NCI-H526 treated with DMSO at 0.1 percent for 48 hours (cell line): ENCODE results near the gene PARM1.

Source experiments
- DNase-seq: peaks from one replicate; lab custom pipeline; 2025; lab: John Stamatoyannopoulos, UW

PARM1 gene

DNA sequence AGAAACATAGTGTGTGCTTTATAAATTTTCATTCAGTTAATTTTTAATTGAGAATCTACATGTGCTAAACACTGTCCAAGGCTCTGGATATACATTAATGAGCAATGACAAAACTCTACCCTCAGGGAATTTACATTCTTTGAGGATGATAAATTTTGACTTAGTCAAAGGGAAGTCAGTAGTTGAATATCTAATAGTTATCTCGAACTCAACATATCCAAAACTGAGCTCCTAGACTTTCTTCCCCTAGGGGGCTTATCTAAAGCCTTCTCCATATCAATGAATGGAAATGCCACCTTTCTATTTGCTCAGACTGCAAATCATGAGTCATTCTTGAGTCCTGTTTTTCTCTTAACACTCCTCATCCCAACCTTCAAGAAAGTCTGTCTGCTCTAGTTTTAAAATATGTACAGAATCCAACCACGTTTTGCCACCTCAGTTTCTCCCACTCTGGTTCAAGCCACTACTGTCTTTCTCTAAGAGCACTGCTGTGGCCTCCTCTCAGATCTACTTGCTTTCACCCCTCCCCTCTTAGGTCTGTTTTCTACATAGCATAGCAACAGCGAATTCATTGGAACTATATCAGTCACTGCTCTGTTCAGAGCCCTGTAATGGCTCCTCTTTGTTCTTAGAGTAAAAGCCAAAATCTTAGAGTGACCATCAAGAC is 9.5 kb downstream of the PARM1 start:
- DNase-seq: no peak

DNA sequence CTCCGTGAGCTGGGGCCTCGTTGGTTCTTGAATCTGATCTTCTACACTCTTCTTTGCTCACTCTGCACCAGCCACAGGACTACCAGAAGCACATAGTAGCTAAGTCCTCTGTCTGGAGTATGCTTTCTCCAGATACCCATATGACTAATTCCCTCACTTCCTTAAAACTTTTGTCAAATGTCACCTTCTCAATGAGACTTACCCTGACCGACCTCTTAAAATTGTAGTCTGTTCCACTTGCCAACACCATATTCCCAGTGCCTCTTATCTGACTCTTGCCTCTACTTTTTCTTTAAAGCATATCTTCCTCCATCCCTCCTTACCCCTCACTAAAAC is 10.0 kb downstream of the PARM1 start:
- DNase-seq: no peak

DNA sequence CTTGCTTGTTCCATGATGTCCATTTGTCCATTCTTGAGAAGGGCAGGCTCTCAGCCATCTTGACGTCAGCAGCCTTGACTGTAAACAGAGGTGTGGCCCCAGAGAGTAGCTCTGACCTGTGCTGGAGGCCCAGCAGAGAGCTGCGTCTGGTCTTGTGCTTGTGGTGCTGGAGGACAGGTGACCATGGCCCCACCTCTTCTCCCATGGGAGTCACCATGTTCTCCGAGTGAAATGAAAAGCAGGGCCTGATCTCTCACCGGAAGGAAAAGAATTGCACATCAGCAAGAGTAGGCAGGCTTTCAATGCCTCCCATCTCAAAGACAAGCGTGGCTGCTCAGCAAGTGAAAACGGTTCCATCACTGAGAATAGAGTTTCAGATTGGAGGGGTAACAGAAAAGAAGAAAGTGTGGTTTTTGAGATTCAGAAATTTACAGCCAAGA is 11.5 kb downstream of the PARM1 start:
- DNase-seq: no peak

DNA sequence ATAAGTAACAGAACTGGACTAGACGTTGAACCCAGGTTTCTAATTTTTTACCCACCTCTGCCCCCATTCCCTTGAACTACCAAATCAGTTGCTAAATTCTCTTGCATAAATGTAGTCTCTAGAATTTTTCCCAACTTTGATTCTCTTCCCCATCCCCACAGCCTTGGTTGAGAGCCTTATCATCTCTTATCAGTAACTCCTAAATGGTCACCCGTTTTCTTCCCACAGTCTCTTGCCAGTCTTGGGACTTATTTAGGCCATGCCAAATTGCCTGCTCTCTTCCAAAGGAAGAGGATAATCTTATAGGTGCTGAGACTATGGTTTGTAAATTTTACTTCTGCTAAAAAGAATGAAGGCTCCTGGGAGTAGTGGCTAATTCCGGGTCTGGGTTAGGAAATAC is 13.3 kb downstream of the PARM1 start:
- DNase-seq: no peak

DNA sequence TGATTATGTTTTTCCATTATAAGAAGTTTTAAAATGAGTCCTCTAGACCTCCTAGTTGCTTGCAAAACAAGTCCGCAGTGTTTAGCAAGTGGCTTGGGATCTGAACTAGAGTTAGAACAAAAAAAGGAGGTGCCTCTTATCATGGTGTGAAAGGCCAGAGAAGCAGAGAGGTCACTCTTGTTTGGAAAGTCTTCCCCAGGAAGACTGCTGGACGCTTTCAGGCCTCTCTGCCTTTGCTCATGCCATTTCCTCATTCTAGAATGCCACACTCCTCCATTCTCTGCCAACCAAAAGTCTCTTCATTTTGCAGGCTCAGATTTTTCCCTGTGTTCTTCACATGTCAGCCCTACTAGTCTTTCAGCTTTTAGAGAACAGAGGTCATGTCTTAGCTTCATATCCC is 14.9 kb downstream of the PARM1 start:
- no peak for DNase-seq

DNA sequence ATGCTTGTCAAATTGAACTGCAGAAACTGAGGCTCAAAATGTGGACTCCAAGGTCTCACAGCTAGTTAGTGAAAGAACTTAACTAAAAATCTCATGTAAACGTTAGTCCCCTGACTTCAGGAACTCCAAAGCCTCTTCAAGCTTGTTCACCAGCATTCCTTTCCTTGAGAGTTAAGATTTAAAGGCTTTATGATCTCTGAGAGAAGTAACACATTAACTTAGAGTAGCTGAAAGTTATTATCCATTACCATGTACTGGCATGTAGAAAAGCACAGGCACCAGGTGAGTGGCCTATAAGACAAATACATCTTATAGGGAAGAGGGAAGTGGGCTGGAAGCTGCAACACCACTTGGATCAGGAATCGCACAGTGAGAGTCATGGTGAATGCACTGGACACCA is 15.3 kb downstream of the PARM1 start:
- no peak for DNase-seq

- no peak for DNase-seq
Observed at GRCh38 chr4:74950200-74950599, 17.3 kb downstream of the PARM1 start.

DNA sequence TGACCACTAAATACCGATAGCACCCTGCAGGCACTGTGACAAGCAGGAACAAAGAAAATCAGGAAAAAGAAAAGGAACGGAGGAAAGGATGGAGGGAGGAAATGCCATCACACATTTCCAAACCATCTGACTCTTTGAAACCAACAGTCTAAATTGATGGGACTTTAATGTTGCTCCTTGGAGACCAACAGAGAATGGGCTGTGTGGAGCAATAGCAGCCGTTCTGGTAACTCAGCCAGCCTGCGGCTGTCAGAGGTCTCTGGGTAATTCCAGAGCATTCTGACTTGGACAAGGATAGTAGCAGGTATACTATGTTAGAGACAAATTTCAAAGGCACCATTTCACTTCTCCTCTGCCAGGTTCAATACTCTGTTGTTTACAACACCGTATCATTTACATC is 18.0 kb downstream of the PARM1 start:
- no peak for DNase-seq

DNA sequence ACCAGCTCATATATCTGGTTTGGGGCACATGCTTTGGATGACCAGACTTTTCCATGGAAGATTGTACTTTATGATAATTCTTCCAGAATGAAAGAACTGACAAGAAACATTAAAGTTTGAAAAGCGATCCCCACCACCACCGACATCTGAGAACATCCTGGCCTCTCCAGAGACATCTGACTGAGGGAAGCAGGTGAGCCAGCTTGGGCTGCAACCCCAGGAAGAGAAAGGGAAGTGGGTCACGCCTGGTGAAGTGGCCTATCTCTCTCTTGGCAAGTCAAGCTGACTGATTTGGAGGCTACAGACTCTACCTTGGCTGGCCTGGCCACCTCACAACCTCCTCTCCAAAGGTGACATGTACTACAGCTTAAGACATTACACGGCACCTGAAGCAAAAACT is 20.7 kb downstream of the PARM1 start:
- DNase-seq: no peak

DNA sequence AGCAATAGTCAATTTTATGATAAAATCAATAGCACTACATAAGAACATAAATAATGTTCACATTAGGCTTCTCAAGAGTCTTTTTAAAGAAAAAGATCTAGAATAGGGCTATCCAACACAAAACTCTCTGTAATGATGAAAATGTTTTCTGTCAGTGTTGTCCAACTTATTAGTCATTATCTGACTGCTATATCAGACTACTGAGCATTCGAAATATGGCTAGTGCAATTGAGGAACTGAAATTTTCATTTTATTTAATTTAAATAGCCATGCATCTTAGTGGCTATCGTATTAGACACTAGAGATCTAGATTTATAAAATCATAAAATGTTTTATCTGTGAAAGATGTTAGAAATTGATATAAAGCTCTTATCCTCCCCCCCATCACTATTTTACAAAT is 26.0 kb downstream of the PARM1 start:
- DNase-seq: no peak

GRCh38 chr4:74961230-74961629 is 28.3 kb downstream of the PARM1 start:
- no peak for DNase-seq

GRCh38 chr4:74962584-74962983 is 29.7 kb downstream of the PARM1 start:
- no peak for DNase-seq

- DNase-seq: no peak
Observed at GRCh38 chr4:74964311-74964710, 31.4 kb downstream of the PARM1 start.

- no peak for DNase-seq
Observed at GRCh38 chr4:74967324-74967723, 34.4 kb downstream of the PARM1 start.

DNA sequence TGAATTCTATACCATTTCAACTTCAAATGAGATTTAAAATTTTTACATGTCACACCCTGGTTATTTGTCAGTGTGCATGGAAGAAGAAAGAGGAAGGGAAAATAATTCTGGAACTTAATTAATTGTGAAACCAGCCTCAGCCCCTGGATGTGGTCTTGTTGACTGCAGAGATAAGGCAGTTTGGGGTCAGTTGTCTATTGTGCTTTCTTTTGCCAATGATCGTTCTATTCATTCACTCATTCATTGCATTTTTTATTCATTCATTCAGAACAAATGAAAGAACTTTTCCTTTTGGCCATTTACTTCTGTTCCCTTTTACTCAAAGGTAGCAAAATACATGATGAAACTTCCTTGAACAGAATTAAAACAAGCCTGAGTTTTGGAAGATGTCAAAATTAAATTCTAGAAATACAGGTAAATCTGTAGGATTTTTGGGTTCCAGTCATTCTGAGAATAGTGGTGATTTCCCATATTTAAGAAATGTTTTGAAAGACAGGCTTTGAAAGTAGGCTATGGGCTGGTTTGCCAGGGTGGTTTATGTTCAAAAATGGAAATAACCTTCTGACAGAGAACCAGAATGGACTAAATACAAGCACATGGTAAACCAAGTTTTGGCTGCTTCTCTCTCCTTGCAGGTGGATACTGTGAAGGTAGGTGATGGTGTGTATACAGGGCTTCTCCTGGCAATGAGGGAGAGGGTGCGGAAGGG is 35.7 kb downstream of the PARM1 start:
- DNase-seq: no peak

DNA sequence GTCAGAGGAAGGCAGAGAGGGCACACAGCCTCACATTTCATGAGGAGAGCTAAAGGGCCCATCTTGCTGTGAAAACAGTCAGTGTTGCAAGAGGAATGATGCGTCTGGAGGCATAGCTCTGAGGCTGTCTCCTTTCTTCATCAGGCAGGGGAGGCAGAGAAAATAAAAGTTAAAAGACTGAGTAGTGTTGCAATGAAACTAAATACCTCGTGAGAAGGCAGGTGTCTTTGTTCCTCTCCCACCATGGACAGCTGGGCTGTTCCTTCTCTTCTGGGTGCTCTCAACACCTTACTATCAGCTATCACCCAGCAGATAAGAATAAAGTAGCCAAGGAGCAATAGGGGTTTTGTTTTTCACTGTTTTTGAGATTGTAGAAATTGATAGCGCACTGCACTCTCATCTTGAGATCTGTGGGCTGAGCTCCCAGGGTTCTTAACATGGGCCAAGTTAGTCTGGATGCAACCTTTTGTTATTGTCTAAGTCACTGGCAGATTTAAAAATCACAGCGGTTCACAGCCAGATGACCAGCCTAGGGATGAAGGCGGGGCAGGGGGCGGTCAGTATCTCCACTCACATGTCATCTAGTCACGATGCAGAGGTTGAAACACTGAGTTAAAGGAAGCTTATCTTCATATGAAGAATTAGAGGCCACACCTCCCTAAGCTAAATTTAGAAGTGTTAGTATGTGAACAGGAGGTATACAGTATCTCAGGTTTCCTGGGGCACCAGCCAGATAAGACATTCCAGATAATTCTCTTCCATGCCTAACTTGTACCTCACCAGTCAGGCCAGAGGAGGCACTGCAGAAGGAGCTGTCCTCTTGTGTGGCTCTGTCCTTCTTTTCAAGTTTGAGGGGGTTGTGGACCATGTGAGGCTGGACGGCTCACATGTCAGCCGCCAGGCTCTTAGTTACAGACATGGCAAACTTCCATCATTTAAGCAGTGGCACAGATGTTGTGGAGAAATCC is 36.9 kb downstream of the PARM1 start:
- no peak for DNase-seq

- no peak for DNase-seq
Observed at GRCh38 chr4:74970577-74970976, 37.7 kb downstream of the PARM1 start.

DNA sequence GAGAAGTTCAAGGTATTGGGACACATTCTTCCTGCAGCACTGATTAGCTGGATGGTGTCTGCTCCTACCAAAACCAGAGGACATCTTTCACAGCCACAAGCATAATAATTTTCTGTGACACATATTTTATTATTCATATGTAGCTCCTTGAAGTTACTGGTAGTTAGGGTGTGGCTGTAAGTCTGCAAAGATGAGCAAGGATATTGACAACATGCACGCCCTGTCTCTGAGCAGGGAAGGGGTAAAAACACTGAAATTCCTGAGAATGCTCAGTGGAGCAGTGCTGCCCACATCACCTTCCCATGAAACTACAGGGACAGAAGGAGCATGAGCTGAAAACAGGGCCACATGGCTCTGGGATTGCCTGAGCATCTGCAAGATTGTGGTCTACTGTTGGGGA is 38.9 kb downstream of the PARM1 start:
- DNase-seq: no peak

DNA sequence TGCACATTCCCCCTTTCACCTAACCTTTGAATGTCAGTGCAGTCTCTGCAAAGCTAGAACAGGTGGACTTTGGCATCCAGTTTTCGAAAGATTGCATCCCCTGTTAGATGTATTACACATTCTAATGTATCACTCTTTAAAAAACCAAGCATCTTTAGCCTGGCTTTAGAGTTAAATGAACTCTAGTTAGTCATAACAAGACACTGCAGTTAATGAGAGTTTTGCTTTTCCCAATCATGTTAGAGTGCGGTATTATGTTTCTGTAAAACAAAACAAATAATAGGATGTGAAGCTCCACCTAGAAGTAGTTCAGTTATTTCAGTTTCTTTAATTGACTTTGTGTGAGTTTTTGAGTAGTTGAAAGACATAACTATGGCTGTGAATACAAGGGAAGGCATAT is 42.2 kb downstream of the PARM1 start:
- no peak for DNase-seq

DNA sequence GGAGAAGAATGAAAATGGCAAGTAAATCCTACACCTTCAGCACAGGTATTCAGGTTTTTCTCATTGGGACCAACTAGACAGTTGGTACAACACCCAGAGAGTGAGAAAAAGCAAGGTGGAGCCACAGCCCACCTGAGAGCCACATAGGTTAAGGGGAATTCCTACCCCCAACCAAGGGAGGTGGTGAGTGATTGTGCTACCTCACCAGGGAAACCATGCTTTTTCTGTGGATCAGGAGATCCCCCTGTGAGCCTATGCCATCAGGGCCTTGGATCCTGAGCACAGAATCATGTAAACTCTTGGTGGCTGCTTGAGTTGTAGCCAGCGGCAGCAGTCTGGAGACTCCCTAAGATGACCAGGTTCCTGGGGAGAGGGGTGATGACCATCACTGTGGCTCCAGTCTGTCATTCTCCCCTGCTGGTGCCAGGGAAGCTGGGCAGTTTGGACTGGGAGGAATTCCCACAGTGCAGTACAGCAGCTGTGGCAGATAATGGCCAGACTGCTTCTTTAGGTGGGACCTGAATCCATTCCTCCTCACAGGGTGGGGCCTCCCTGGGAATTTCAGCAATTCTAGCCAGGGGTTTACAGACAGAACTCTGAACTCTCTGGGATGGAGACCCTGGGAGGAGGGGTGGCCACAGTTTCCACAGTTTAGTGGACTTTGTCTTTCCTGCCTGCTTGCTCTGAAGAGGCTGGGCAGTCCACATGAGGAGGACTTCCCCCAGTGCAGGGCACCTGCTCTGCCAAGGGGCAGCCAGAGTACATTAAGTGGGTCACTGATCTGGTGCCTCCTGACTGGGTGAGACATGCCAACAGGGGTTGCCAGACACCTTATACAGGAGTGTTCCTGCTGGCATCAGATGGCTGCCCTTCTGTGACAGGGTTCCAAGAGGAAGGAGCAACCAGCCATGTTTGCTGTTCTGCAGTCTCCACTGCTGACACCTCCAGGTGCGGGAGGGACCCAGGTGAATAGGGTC is 43.2 kb downstream of the PARM1 start:
- no peak for DNase-seq

GRCh38 chr4:74982546-74983252 is 49.8 kb downstream of the PARM1 start:
- no peak for DNase-seq
